OCI-LY1 (cell line): ENCODE data around the gene UBIAD1.

Experiments used
- H2AFZ ChIP-seq: fragments of 200-600 bp; sonication (generic), shearing (Covaris generic); 2 replicates; pipeline ENCODE4 v1.6.0; 2014; ENCODE audit warnings: antibody characterized with exemption, mild to moderate bottlenecking, low read length
- H3F3A ChIP-seq: fragments of 200-600 bp; sonication (generic), shearing (Covaris generic); 2 replicates; pipeline ENCODE4 v1.6.0; 2014; ENCODE audit warnings: mild to moderate bottlenecking, antibody characterized with exemption, low read length, moderate library complexity; ENCODE audit not compliant: insufficient read depth
- H3K27ac ChIP-seq: fragments of 200-600 bp; sonication (generic); 2 replicates; pipeline ENCODE4 v1.5.1; 2014; ENCODE audit warnings: low read length, mixed run types, mild to moderate bottlenecking, low read depth; ENCODE audit not compliant: poor library complexity, severe bottlenecking
- H3K27me3 ChIP-seq: fragments of 200-600 bp; sonication (generic); 2 replicates; pipeline ENCODE4 v1.6.0; 2014; ENCODE audit warnings: antibody characterized with exemption, mild to moderate bottlenecking, low read length, moderate library complexity; ENCODE audit not compliant: insufficient read depth
- H3K36me3 ChIP-seq: fragments of 200-600 bp; sonication (generic); 2 replicates; pipeline ENCODE4 v1.6.1; 2014; ENCODE audit warnings: mild to moderate bottlenecking, antibody characterized with exemption, low read length, moderate library complexity, mixed read lengths; ENCODE audit not compliant: insufficient read depth
- H3K4me1 ChIP-seq: fragments of 200-600 bp; sonication (generic); 2 replicates; pipeline ENCODE4 v1.5.1; 2014; ENCODE audit warnings: mild to moderate bottlenecking, low read length, moderate library complexity; ENCODE audit not compliant: insufficient read depth, severe bottlenecking
- H3K4me2 ChIP-seq: fragments of 200-600 bp; sonication (generic), shearing (Covaris generic); 2 replicates; pipeline ENCODE4 v1.6.1; 2014; ENCODE audit warnings: low read length
- H3K4me3 ChIP-seq: fragments of 200-600 bp; sonication (generic); 2 replicates; pipeline ENCODE4 v1.5.1; 2014; ENCODE audit warnings: low read length, low read depth, mild to moderate bottlenecking, mixed read lengths; ENCODE audit not compliant: poor library complexity, severe bottlenecking
- H3K79me2 ChIP-seq: fragments of 200-600 bp; shearing (Covaris generic); 2 replicates; pipeline ENCODE4 v1.6.1; 2016; ENCODE audit warnings: mixed run types, low read length, mixed read lengths; ENCODE audit not compliant: insufficient read depth
- H3K9ac ChIP-seq: fragments of 200-600 bp; sonication (generic), shearing (Covaris generic); 2 replicates; pipeline ENCODE4 v1.6.1; 2014; ENCODE audit warnings: mild to moderate bottlenecking, low read length, mixed read lengths
- H3K9me2 ChIP-seq: fragments of 200-600 bp; sonication (generic), shearing (Covaris generic); 2 replicates; pipeline ENCODE4 v1.6.1; 2014; ENCODE audit warnings: low read depth, mild to moderate bottlenecking, low read length, mixed read lengths
- H3K9me3 ChIP-seq: fragments of 200-600 bp; shearing (Covaris generic); 2 replicates; pipeline ENCODE4 v1.6.1; 2014; ENCODE audit warnings: low read length, mixed read lengths
- H4K20me1 ChIP-seq: fragments of 200-600 bp; sonication (generic), shearing (Covaris generic); 2 replicates; pipeline ENCODE4 v1.6.0; 2016; ENCODE audit warnings: mild to moderate bottlenecking, low read length; ENCODE audit not compliant: insufficient read depth
- EZH2 ChIP-seq: fragments of 200-600 bp; sonication (generic), shearing (Covaris generic); IDR thresholded peaks from 2 replicates; pipeline ENCODE4 v1.8.0; 2017; ENCODE audit warnings: borderline replicate concordance, mixed run types, mild to moderate bottlenecking, antibody characterized with exemption, low read length, moderate library complexity, mixed read lengths
- TF ChIP-seq, protein P1 (sequence below): fragments of 200-600 bp; sonication (generic), shearing (Covaris generic); IDR thresholded peaks from 2 replicates; pipeline ENCODE4 v1.5.1; 2017; ENCODE audit warnings: mild to moderate bottlenecking, antibody characterized with exemption, low read length, moderate library complexity, mixed read lengths

UBIAD1 gene

DNA sequence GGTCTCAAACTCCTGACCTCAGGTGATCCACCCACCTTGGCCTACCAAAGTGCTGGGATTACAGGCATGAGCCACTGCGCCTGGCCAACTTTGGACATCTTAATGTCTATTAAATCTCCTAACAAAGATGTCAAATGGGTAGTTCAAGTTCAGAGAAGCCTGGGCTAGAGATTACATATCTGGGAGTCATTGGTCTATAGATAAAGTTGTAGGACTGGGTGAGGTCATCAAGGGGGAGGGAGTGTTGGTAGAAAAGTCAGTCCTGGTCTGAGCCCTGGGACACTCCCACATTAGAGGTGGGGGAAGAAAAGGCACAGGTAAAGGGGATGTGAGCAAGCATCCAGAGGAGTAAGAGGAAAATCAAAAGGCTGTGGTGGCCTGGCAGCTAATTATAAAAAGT, 6.6 kb downstream of the UBIAD1 start:
- H2AFZ ChIP-seq: no peak overlapping the region
- peaks cover 36% of the 10 kb centered on the region for H3K4me1 ChIP-seq
- H3K4me3 ChIP-seq: no peak overlapping the region
- H3K27me3 ChIP-seq: no peaks in the 10 kb centered on the region
- TF ChIP-seq, protein P1, sequence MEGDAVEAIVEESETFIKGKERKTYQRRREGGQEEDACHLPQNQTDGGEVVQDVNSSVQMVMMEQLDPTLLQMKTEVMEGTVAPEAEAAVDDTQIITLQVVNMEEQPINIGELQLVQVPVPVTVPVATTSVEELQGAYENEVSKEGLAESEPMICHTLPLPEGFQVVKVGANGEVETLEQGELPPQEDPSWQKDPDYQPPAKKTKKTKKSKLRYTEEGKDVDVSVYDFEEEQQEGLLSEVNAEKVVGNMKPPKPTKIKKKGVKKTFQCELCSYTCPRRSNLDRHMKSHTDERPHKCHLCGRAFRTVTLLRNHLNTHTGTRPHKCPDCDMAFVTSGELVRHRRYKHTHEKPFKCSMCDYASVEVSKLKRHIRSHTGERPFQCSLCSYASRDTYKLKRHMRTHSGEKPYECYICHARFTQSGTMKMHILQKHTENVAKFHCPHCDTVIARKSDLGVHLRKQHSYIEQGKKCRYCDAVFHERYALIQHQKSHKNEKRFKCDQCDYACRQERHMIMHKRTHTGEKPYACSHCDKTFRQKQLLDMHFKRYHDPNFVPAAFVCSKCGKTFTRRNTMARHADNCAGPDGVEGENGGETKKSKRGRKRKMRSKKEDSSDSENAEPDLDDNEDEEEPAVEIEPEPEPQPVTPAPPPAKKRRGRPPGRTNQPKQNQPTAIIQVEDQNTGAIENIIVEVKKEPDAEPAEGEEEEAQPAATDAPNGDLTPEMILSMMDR: no peak
- no peak for TF ChIP-seq EZH2
- no peak overlapping the region for H3K9ac ChIP-seq
- H3K9me2 ChIP-seq: no peaks in the 10 kb centered on the region
- peaks cover 41% of the 10 kb centered on the region for H3K36me3 ChIP-seq
- H3K9me3 ChIP-seq: no peaks in the 10 kb centered on the region
- H3K79me2 ChIP-seq: peaks cover 11% of the 10 kb centered on the region
- H4K20me1 ChIP-seq: no peaks in the 10 kb centered on the region
- no peak overlapping the region for H3K4me2 ChIP-seq
- H3F3A ChIP-seq: no peaks in the 10 kb centered on the region
- no peak overlapping the region for H3K27ac ChIP-seq

DNA sequence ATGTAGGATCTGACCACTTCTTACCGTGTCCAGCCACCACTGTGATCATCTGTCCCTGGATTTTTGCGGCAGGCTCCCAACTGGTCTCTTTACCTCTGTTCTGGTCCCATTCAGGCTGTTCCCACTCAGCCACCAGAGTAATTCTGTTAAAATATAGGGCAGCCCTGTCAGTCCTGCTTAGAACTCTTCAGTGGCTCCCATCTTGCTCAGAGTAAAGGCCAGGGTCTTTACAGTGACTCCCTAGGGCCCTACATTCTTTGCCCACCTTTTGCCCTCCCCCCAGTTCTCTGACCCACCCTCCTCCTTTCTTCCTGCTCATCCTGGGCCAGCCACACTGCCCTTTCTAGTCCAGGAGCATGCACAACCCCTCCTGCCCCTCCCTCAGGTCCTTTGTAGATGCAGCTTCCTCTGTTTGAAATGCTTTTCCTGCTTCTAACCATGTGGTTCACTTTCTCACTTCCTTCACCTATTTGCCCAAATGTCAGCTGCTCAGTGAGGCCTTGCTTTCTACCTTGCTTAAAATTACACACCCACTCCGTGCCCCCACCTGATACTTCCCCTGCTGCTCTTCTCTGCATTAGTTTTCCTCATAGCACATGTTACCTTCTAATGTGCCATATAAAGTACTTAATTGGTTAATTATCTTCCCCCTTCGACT, 7.8 kb downstream of the UBIAD1 start:
- Histone ChIP-seq H3K27me3 (no peaks in the 10 kb centered on the region), H3K9me2 (no peaks in the 10 kb centered on the region), H2AFZ (no peak overlapping the region), H3K4me1 (peaks cover 23% of the 10 kb centered on the region), H3K27ac (peak overlapping the region; percentile 60), H3F3A (no peaks in the 10 kb centered on the region), H3K9me3 (no peaks in the 10 kb centered on the region), H3K36me3 (peaks cover 47% of the 10 kb centered on the region), H3K79me2 (no peaks in the 10 kb centered on the region), H4K20me1 (no peaks in the 10 kb centered on the region), H3K9ac (peak overlapping the region; percentile 18; the same call in 1 of the 2 replicates), H3K4me3 (no peak overlapping the region), H3K4me2 (peak overlapping the region; percentile 9; the same call in 1 of the 2 replicates)
- TF ChIP-seq, protein P1: no peak
- no peak for TF ChIP-seq EZH2

DNA sequence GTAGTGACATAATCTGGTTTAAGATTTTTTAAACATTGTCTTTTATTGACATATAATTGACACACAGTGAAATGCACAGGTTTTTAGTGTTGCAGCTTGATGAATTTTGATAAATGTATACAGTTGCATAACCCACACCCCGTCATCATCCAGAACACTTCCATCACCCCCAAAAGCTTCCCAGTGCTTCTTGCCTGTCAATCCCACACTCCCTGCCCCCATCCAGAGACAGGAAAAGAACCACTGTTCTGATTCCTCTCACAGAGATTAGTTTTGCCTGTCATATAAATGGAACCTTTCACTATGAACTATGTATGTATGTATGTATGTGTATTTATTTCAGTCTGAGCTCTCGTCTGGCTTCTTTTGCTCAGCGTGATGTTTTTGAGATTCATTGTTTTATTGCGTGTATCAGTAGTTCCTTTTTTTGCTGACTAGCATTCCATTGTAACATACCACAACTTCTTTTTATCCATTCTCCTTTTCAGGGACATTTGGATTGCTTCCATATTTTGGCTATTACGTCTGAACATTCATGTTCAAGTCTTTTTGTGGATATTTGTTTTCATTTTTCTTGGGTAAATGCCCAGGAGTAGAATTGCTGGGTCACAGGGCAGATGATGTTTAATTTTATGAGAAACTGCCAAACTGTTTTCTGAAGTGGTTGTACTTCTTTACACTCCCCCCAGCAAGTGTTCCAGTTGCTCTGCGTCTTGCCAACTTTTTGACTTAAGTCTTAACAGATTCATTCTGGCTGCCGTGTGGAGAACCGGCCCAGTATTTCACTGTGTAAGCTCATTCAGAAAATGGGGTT, 8.7 kb downstream of the UBIAD1 start:
- Histone ChIP-seq H3K4me2 (0 out of 2 replicates have a peak overlapping the region, but pooled peaks have one; percentile 9), H3K4me3 (no peak overlapping the region), H3K9ac (no peak overlapping the region; the same call in 1 of the 2 replicates), H3K9me3 (no peaks in the 10 kb centered on the region), H3F3A (no peaks in the 10 kb centered on the region), H4K20me1 (no peaks in the 10 kb centered on the region), H3K79me2 (no peaks in the 10 kb centered on the region), H3K4me1 (peaks cover 19% of the 10 kb centered on the region), H3K36me3 (peaks cover 48% of the 10 kb centered on the region), H3K27me3 (no peaks in the 10 kb centered on the region), H2AFZ (no peak overlapping the region), H3K9me2 (no peaks in the 10 kb centered on the region), H3K27ac (peak overlapping the region; percentile 60)
- TF ChIP-seq, protein P1: no peak
- TF ChIP-seq EZH2: no peak
